ENCODE measurements around the gene KCNB1.

GRCh38 chr20:49352751-49353150 is 129.7 kb downstream of the KCNB1 start:
- no peak for TF ChIP-seq CTCF (IDR thresholded peaks at IDR 0.05)
- TF ChIP-seq EZH2 (IDR thresholded peaks at IDR 0.05; ENCODE audit: borderline replicate concordance, insufficient read depth, low read depth, low read length, poor library complexity, severe bottlenecking) = no peak

All from B cell (primary cell).